HCT116 (cell line): ENCODE results near the gene KLF6. TPM values are rescaled to one million over a fixed set of nuclear protein-coding genes. Genes with fewer than 3 reads are reported as not detected.

ENCODE experiments used
- ATAC-seq: fragments of 200-7000 bp; cut with Tn5 transposase; 2 replicates; pipeline ENCODE4 v1.9.1; 2020; ENCODE audit warnings: mild to moderate bottlenecking, moderate library complexity
- BruUV-seq: library from RNA; stranded (reverse); fragments of 400-500 nt; replicated peaks from 2 replicates; lab custom pipeline; 2021; lab: Mats Ljungman, UMichigan
- CTCF ChIA-PET: fragments of 300-600 bp; sonication (Branson Sonifier 250); formaldehyde crosslinking; loops from one replicate; lab custom pipeline; 2021; ENCODE audit warnings: antibody characterized with exemption; lab: Charles Lee
- POLR2A ChIA-PET: fragments of 300-600, 350-600 bp; sonication (Branson Sonifier 250); formaldehyde crosslinking; loops from one replicate; lab custom pipeline; 2021; ENCODE audit warnings: antibody characterized with exemption; lab: Charles Lee
- RAD21 ChIA-PET, 2 experiments: fragments of 300-600 bp; sonication (Branson Sonifier 250); formaldehyde crosslinking; loops; one replicate each; lab custom pipeline; 2023; ENCODE audit warnings: low total read pairs in 2 of 2; ENCODE audit not compliant: uncharacterized antibody in 2 of 2, unreplicated experiment in 2 of 2, low non-redundant PET in 1 of 2; lab: Charles Lee
- DNase-seq: peaks from one replicate; pipeline ENCODE4 v3.0.0-alpha.2; 2010; ENCODE audit warnings: low read depth, low spot score
- H2AFZ ChIP-seq: fragments of 200-600 bp; shearing (Covaris generic), sonication (generic); 2 replicates; pipeline ENCODE4 v1.6.1; 2017; ENCODE audit warnings: low read depth, mixed run types, mixed read lengths, antibody characterized with exemption, low read length; ENCODE audit not compliant: poor library complexity, severe bottlenecking
- H3K27ac ChIP-seq: 2 replicates; pipeline ENCODE4 v1.5.1; 2012; ENCODE audit warnings: low read depth, low read length
- H3K27me3 ChIP-seq: fragments of 200-600 bp; sonication (generic); 2 replicates; pipeline ENCODE4 v1.6.1; 2016; ENCODE audit warnings: mixed run types, low read length, mixed read lengths; ENCODE audit not compliant: insufficient read depth
- H3K36me3 ChIP-seq, 2 experiments: fragments of 200-500 bp in 1 of 2; fragments of 200-600 bp in 1 of 2; sonication (Bioruptor generic) in 1 of 2; sonication (generic) in 1 of 2; 2 replicates each; pipeline versions ENCODE4 v1.5.1 to v1.6.1; 2014 to 2016; ENCODE audit warnings: low read length in 2 of 2, inconsistent platforms in 1 of 2, mixed read lengths in 1 of 2, mixed run types in 1 of 2; ENCODE audit not compliant: insufficient read depth in 2 of 2, control insufficient read depth in 1 of 2
- H3K4me1 ChIP-seq, 2 experiments: fragments of 200-600 bp in 1 of 2; sonication (generic) in 1 of 2; 2 replicates each; pipeline versions ENCODE4 v1.5.1 to v1.6.1; 2012 to 2017; ENCODE audit warnings: low read length in 2 of 2, inconsistent platforms in 1 of 2, mild to moderate bottlenecking in 1 of 2, mixed read lengths in 1 of 2, mixed run types in 1 of 2, moderate library complexity in 1 of 2; ENCODE audit not compliant: insufficient read depth in 2 of 2, control insufficient read depth in 1 of 2
- H3K4me2 ChIP-seq: fragments of 200-600 bp; sonication (generic); 2 replicates; pipeline ENCODE4 v1.6.1; 2017; ENCODE audit warnings: mixed run types, low read length, mixed read lengths
- H3K4me3 ChIP-seq, 2 experiments: fragments of 200-600 bp in 1 of 2; sonication (generic) in 1 of 2; replicated peaks in 1 of 2; 2 replicates each; pipeline ENCODE4 v1.5.1; 2011 to 2016; ENCODE audit warnings: low read length in 2 of 2, control low read depth in 1 of 2, low read depth in 1 of 2, mild to moderate bottlenecking in 1 of 2, mixed read lengths in 1 of 2, mixed run types in 1 of 2
- H3K79me2 ChIP-seq: fragments of 200-600 bp; sonication (generic); 2 replicates; pipeline ENCODE4 v1.6.1; 2017; ENCODE audit warnings: mild to moderate bottlenecking, mixed run types, low read length, moderate library complexity, mixed read lengths; ENCODE audit not compliant: insufficient read depth
- H3K9ac ChIP-seq: fragments of 200-600 bp; sonication (generic); 2 replicates; pipeline ENCODE4 v1.6.1; 2016; ENCODE audit warnings: low read length, mixed read lengths
- H3K9me2 ChIP-seq: fragments of 200-600 bp; sonication (generic), shearing (Covaris generic); 2 replicates; pipeline ENCODE4 v1.6.1; 2017; ENCODE audit warnings: mixed run types, mild to moderate bottlenecking, moderate library complexity; ENCODE audit not compliant: insufficient read depth
- H3K9me3 ChIP-seq, 2 experiments: fragments of 200-500 bp in 1 of 2; fragments of 200-600 bp in 1 of 2; sonication (Bioruptor generic) in 1 of 2; sonication (generic) in 1 of 2; 2 replicates each; pipeline ENCODE4 v1.6.1; 2014 to 2017; ENCODE audit warnings: low read length in 2 of 2, mixed read lengths in 2 of 2, inconsistent platforms in 1 of 2, low read depth in 1 of 2, mild to moderate bottlenecking in 1 of 2, mixed run types in 1 of 2, moderate library complexity in 1 of 2; ENCODE audit not compliant: control insufficient read depth in 1 of 2, insufficient read depth in 1 of 2
- H4K20me1 ChIP-seq: fragments of 200-600 bp; sonication (generic), shearing (Covaris generic); 2 replicates; pipeline ENCODE4 v1.6.1; 2017; ENCODE audit warnings: mixed run types, mild to moderate bottlenecking, moderate library complexity; ENCODE audit not compliant: insufficient read depth
- JUND ChIP-seq: IDR thresholded peaks from 2 replicates; pipeline ENCODE4 v1.6.1; 2012
- RAD21 ChIP-seq: IDR thresholded peaks from 2 replicates; pipeline ENCODE4 v1.6.1; 2012; ENCODE audit warnings: low read depth, mild to moderate bottlenecking
- SP1 ChIP-seq: IDR thresholded peaks from 2 replicates; pipeline ENCODE4 v1.6.1; 2012; ENCODE audit warnings: low read depth
- ZBTB33 ChIP-seq: IDR thresholded peaks from 2 replicates; pipeline ENCODE4 v1.6.1; 2011; ENCODE audit warnings: mild to moderate bottlenecking, low read length, moderate library complexity; ENCODE audit not compliant: insufficient replicate concordance; ENCODE audit errors: extremely low read depth
- intact Hi-C: fragments of 100-400 bp; cut with micrococcal nuclease; formaldehyde crosslinking; loops from 2 replicates; pipeline ENCODE4 v1.10.0; 2022
- total RNA-seq: library from RNA; stranded (reverse); gene quantifications from one replicate; pipeline ENCODE4 v1.2.1, GENCODE V29; 2021; ENCODE audit not compliant: unreplicated experiment

Gene KLF6
- total RNA-seq, 1 experiment from 2014 or later = 82.2 TPM

DNA sequence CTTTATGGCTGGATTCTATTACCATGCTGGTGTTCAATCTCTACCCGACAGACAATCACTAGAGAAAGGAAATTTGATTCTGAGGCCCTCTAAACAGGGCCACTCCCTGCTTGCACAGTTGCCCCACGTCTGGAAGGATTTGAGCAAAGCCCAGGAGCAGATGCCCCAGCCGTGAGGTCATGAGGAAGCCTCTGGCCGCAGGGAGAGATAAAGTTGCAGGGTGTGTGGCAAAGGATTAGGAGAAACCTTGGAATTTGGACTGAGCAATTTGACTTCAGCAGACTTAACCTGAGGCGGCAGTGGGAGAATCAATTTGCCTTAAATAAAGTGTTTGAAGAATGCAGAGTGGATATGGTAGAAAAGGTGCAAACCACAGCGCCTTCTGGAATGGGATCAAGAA, 40.2 kb upstream of the KLF6 start:
- Histone ChIP-seq H3K9ac (0 out of 2 replicates have a peak overlapping the region, but pooled peaks have one; percentile 14), H3K4me1 (peaks cover 17 to 42% of the 10 kb centered on the region in 2 experiments), H3K79me2 (no peaks in the 10 kb centered on the region), H3K4me2 (peak overlapping the region; percentile 35), H2AFZ (peak overlapping the region; percentile 36), H3K27me3 (no peaks in the 10 kb centered on the region), H3K4me3 (no peak overlapping the region), H3K27ac (no peak overlapping the region), H3K36me3 (no peaks in the 10 kb centered on the region), H3K9me2 (no peaks in the 10 kb centered on the region), H4K20me1 (no peaks in the 10 kb centered on the region), H3K9me3 (no peaks in the 10 kb centered on the region)
- no TSS peak for BruUV-seq
- TF ChIP-seq RAD21 (no peak; the same call in 1 of the 2 replicates), SP1 (peak; percentile 37; the same call in 1 of the 2 replicates)
- CTCF ChIA-PET = no interaction called here
- peak; percentile 79 for ATAC-seq
- intact Hi-C loops = no loop called here
- POLR2A ChIA-PET = interaction anchor here (1.1 kb wide), 1 partner anchor 40 kb away, joined by 3 read pairs; the partner anchor contains the start of gene KLF6
- no peak for DNase-seq
- RAD21 ChIA-PET = no interaction called here

GRCh38 chr10:3822541-3823330, 37.7 kb upstream of the KLF6 start:
- Histone ChIP-seq H3K4me2 (no peak overlapping the region), H3K27ac (no peak overlapping the region), H3K27me3 (no peaks in the 10 kb centered on the region), H3K36me3 (no peaks in the 10 kb centered on the region), H3K79me2 (no peaks in the 10 kb centered on the region), H3K4me3 (no peak overlapping the region), H2AFZ (no peak overlapping the region), H3K9me2 (no peaks in the 10 kb centered on the region), H3K9me3 (no peaks in the 10 kb centered on the region), H3K4me1 (peaks cover 10 to 22% of the 10 kb centered on the region in 2 experiments), H4K20me1 (no peaks in the 10 kb centered on the region), H3K9ac (no peak overlapping the region)
- ChIA-PET POLR2A (interaction anchor here (1.4 kb wide), 1 partner anchor 37 kb away, joined by 6 read pairs; the partner anchor contains the start of gene KLF6), CTCF (no interaction called here), RAD21 (no interaction called here)
- no peak for DNase-seq
- ATAC-seq = no peak
- intact Hi-C loops = no loop called here
- TF ChIP-seq JUND (no peak), ZBTB33 (no peak)
- no TSS peak for BruUV-seq
